Pancreas (tissue), 10 donors: ENCODE data around the gene PRPF19. TPM values are rescaled to one million over a fixed set of nuclear protein-coding genes. Genes with fewer than 3 reads are reported as not detected.

Experiments
- ATAC-seq, 4 donors: fragments of 200-7000 bp; cut with Tn5 transposase; one replicate each; pipeline versions ENCODE4 v1.8.0 to v1.9.1; 2020; ENCODE audit warnings: mild to moderate bottlenecking in 4 of 4, moderate library complexity in 4 of 4
- DNase-seq, 6 donors: peaks; one replicate each; pipeline ENCODE4 v3.0.0-alpha.2; 2020
- FAIRE-seq: peaks from 2 replicates; lab custom pipeline; 2012; peaks lifted over from hg19 to GRCh38; lab: Jason Lieb, UNC
- H3K27ac ChIP-seq, 4 donors: fragments of 200-600 bp; sonication (generic); 1 replicate in 3 of 4; 2 replicates in 1 of 4; pipeline versions ENCODE4 v1.5.0 to v1.8.0; 2020
- H3K27me3 ChIP-seq, 4 donors: fragments of 200-600 bp; one replicate each; pipeline ENCODE4 v1.8.0; 2021
- H3K36me3 ChIP-seq, 3 donors: fragments of 200-600 bp; sonication (generic) in 1 of 3; one replicate each; pipeline versions ENCODE4 v1.5.0 to v1.8.0; 2020 to 2021
- H3K4me1 ChIP-seq, 3 donors: fragments of 200-600 bp; one replicate each; pipeline ENCODE4 v1.8.0; 2021
- H3K4me3 ChIP-seq, 4 donors: fragments of 200-600 bp; sonication (generic) in 2 of 4; one replicate each; pipeline versions ENCODE4 v1.5.0 to v1.8.0; 2020 to 2021
- H3K9me3 ChIP-seq, 4 donors: fragments of 200-600 bp; one replicate each; pipeline ENCODE4 v1.8.0; 2021
- CTCF ChIP-seq, 4 donors: fragments of 200-600 bp; sonication (generic) in 3 of 4; IDR thresholded peaks; one replicate each; pipeline versions ENCODE4 v1.5.0 to v1.8.0; 2021; ENCODE audit warnings: antibody characterized with exemption in 4 of 4
- WGBS, 2 donors: extraction: QIAGEN DNeasy Blood & Tissue Kit; methylation state at CpG; one replicate each; pipeline ENCODE4 v1.1.7; 2013; 5-methylcytosine and 5-hydroxymethylcytosine counted together
- intact Hi-C, 3 donors: fragments of 100-400 bp; cut with DNase I; formaldehyde crosslinking; loops; one replicate each; pipeline versions ENCODE4 v1.11.1 to v1.14.2; 2022
- polyA plus RNA-seq, 2 donors: library from polyadenylated mRNA; stranded (reverse); fragments of 200-250 nt; gene quantifications; one replicate each; pipeline ENCODE4 v1.2.3, GENCODE V29; 2013
- total RNA-seq, 6 donors: library from RNA; stranded (reverse); fragmentation: NEBNext Ultra II Directional in 4 of 6; extraction: Animal tissue kit (Norgen Biotek cat#: 25700) in 4 of 6; gene quantifications; one replicate each; pipeline versions ENCODE4 v1.2.1 to v1.2.4, GENCODE V29; 2021 to 2023
- donor health status: healthy with polysubstance abuse.
- donor health status: DM: no; HTN: no; CAD: no; lungs with moderate emphysema.
- donor health status: DM: no; HTN: no; CAD: no.
- donor health status: control.
- donor health status: control.
- donor health status: Bipolar disorder and iron deficiency.
- donor health status: DM: yes; HTN: yes; CAD: no.
- donor health status: DM: no; HTN: no; CAD: no.
- donor health status: DM: no; HTN: no; CAD: no.
- donor health status: DM: yes; HTN: yes; CAD: no.

Gene PRPF19
- total and polyA plus RNA-seq, 8 donors: 33.9 to 50.1 (median 45.5) TPM

- FAIRE-seq: no peak
- Histone ChIP-seq H3K27me3 (no peaks in the 10 kb centered on the region), H3K4me3 (peak overlapping the region in 2 of 4 donors; percentile 63 to 95), H3K27ac (no peak overlapping the region), H3K4me1 (peaks cover 6 to 20% (median 6%) of the 10 kb centered on the region in 3 donors), H3K9me3 (no peaks in the 10 kb centered on the region), H3K36me3 (no peaks in the 10 kb centered on the region)
- intact Hi-C loops: loop anchor here in 1 of 3 donors (10.0 kb wide), 1 partner anchor 51 kb away; no protein-coding TSS in a partner anchor
- DNase-seq: peak in 1 of 6 donors; percentile 40
- WGBS, 2 donors: 41 to 43% methylated on average over 10 of the region's 10 CpGs
- ATAC-seq: no peak
- no peak for TF ChIP-seq CTCF (IDR thresholded peaks at IDR 0.05)
Observed at GRCh38 chr11:60844045-60844869, 62.1 kb downstream of the PRPF19 start.

DNA sequence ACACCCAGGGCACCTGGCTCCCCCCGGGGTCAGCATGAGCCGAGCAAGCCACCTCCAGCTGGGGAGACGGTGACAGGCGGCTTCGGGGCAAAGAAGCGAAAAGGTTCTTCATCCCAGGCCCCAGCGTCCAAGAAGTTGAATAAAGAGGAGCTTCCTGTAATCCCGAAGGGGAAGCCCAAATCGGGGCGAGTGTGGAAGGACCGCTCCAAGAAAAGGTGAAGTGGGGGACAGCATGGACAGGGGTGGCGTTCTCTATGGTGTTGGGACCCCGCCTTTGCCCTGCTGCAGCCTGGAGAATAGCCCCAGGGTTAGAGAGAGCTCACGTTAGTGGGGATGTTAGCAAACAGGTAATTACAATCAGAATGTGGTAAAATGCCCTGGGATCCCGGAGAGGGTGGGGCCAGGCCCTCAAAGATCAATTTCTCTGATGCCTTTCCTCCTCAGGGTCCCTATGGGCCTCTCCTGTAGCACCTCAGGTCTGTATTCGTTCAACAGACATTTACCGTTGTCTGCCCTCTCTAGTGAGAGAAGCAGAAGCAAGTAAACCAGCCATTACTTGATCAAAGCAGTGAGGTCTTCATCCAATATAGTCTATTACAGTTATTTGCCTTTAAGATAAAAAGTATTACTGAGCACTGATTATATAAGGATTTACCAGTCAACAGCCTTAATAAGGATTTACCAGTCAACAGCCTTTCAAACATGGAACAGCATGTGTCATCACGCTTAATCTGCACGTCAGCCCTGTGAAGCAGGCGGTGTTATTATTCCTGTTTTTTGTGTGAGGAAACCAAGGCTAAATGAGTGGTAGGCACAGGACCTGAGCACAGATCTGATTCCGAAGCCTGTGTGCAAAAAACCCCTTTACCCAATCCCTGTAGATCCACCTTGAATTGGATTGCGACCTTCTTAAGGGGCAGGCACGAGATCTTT, 63.5 kb downstream of the PRPF19 start:
- no peak for TF ChIP-seq CTCF (IDR thresholded peaks at IDR 0.05)

GRCh38 chr11:60841797-60842667, 64.4 kb downstream of the PRPF19 start, which contains the start of gene CCDC86:
Gene CCDC86 (plus strand): TSS chr11:60842113. CDS start chr11:60842125, 12 bp downstream.
- H3K4me1 ChIP-seq: peaks cover 6 to 20% (median 6%) of the 10 kb centered on the region in 3 donors
- no peaks in the 10 kb centered on the region for H3K9me3 ChIP-seq
- peak; percentile 95 to 99 (median 97) for DNase-seq
- peak within 1 kb of the TSS; percentile 63 to 95 (median 94) for H3K4me3 ChIP-seq
- ATAC-seq: peak; percentile 93 to 97 (median 94)
- intact Hi-C loops: loop anchor here in 1 of 3 donors (10.0 kb wide), 1 partner anchor 53 kb away; no protein-coding TSS in a partner anchor
- peak within 1 kb of the TSS; percentile 39 to 71 (median 69) for H3K27ac ChIP-seq
- WGBS, 2 donors: 1% methylated on average over 56 to 57 of the region's 57 CpGs
- TF ChIP-seq CTCF (IDR thresholded peaks at IDR 0.05): no peak
- H3K27me3 ChIP-seq: no peaks in the 10 kb centered on the region
- no peaks in the 10 kb centered on the region for H3K36me3 ChIP-seq
- no peak for FAIRE-seq

More for the DNA sequence above, 63.5 kb downstream of the PRPF19 start:
- intact Hi-C loops: loop anchor here in 1 of 3 donors (10.0 kb wide), 1 partner anchor 52 kb away; no protein-coding TSS in a partner anchor
- WGBS, 2 donors: 8 to 9% methylated on average over 23 of the region's 23 CpGs
- peak in 1 of 6 donors; percentile 4 for DNase-seq
- no peak for ATAC-seq
- no peak for FAIRE-seq
- Histone ChIP-seq H3K9me3 (no peaks in the 10 kb centered on the region), H3K27ac (peak overlapping the region; percentile 39 to 71 (median 69)), H3K4me3 (peak overlapping the region; percentile 63 to 95 (median 94)), H3K36me3 (no peaks in the 10 kb centered on the region), H3K4me1 (peaks cover 6 to 20% (median 6%) of the 10 kb centered on the region in 3 donors), H3K27me3 (no peaks in the 10 kb centered on the region)

Other genes starting within 250 kb of the PRPF19 start
- gene MS4A8, start 207.0 kb downstream of the PRPF19 start, total RNA-seq: 1 to 10 TPM in 4 of 6 donors, under 1 TPM in 2; 0.56 to 2.9 (median 1.7) TPM
- 1 to 10 TPM in 1 of 2 donors, under 1 TPM in 1; 0.91 to 4.2 TPM for gene MS4A8, start 207.0 kb downstream of the PRPF19 start, polyA plus RNA-seq
- gene MS4A18, start 181.9 kb downstream of the PRPF19 start, total RNA-seq: not detected
- gene MS4A18, start 181.9 kb downstream of the PRPF19 start, polyA plus RNA-seq: not detected
- under 1 TPM in 1 of 6 donors, not detected in 5; 0.09 TPM for gene MS4A15, start 149.7 kb downstream of the PRPF19 start, total RNA-seq
- gene MS4A15, start 149.7 kb downstream of the PRPF19 start, polyA plus RNA-seq: not detected
- gene MS4A10, start 121.3 kb downstream of the PRPF19 start, total RNA-seq: not detected
- not detected for gene MS4A10, start 121.3 kb downstream of the PRPF19 start, polyA plus RNA-seq
- gene CCDC86, start 64.5 kb downstream of the PRPF19 start, total RNA-seq: 10 to 100 TPM in 4 of 6 donors, 1 to 10 TPM in 2; 6.3 to 16.9 (median 11.0) TPM
- 10 to 100 TPM; 10.5 to 20.8 TPM for gene CCDC86, start 64.5 kb downstream of the PRPF19 start, polyA plus RNA-seq
- gene PTGDR2, start 50.6 kb downstream of the PRPF19 start, total RNA-seq: under 1 TPM; 0.09 to 0.67 (median 0.28) TPM
- 1 to 10 TPM; 1.4 to 5.7 TPM for gene PTGDR2, start 50.6 kb downstream of the PRPF19 start, polyA plus RNA-seq
- not detected for gene ZP1, start 39.0 kb downstream of the PRPF19 start, total RNA-seq
- gene ZP1, start 39.0 kb downstream of the PRPF19 start, polyA plus RNA-seq: 1 to 10 TPM in 1 of 2 donors, under 1 TPM in 1; 0.34 to 1.5 TPM
- 10 to 100 TPM; 35.1 to 51.9 (median 40.0) TPM for gene TMEM109, start 7.6 kb upstream of the PRPF19 start, total RNA-seq
- gene TMEM109, start 7.6 kb upstream of the PRPF19 start, polyA plus RNA-seq: 10 to 100 TPM; 28.2 to 53.0 TPM
- 10 to 100 TPM in 2 of 6 donors, 1 to 10 TPM in 4; 3.1 to 36.7 (median 3.6) TPM for gene TMEM132A, start 17.9 kb upstream of the PRPF19 start, total RNA-seq
- 10 to 100 TPM in 1 of 2 donors, 1 to 10 TPM in 1; 5.9 to 12.1 TPM for gene TMEM132A, start 17.9 kb upstream of the PRPF19 start, polyA plus RNA-seq
- gene SLC15A3, start 45.6 kb upstream of the PRPF19 start, total RNA-seq: 10 to 100 TPM in 2 of 6 donors, 1 to 10 TPM in 4; 2.0 to 25.3 (median 4.5) TPM
- gene SLC15A3, start 45.6 kb upstream of the PRPF19 start, polyA plus RNA-seq: 1 to 10 TPM; 5.8 to 7.7 TPM
- gene CD6, start 65.1 kb upstream of the PRPF19 start, total RNA-seq: 1 to 10 TPM in 4 of 6 donors, under 1 TPM in 2; 0.23 to 2.3 (median 1.2) TPM
- gene CD6, start 65.1 kb upstream of the PRPF19 start, polyA plus RNA-seq: under 1 TPM; 0.65 to 0.96 TPM
- gene CD5, start 195.9 kb upstream of the PRPF19 start, total RNA-seq: 1 to 10 TPM in 1 of 6 donors, under 1 TPM in 5; 0.08 to 1.1 (median 0.30) TPM
- gene CD5, start 195.9 kb upstream of the PRPF19 start, polyA plus RNA-seq: under 1 TPM; 0.23 to 0.31 TPM